ENCODE data around the gene CENPP. TPM values are rescaled to one million over a fixed set of nuclear protein-coding genes. Genes with fewer than 3 reads are reported as not detected.

Gene CENPP
- total RNA-seq, 2 donors from 2014 or later, result 1.7 to 2.4 TPM

DNA sequence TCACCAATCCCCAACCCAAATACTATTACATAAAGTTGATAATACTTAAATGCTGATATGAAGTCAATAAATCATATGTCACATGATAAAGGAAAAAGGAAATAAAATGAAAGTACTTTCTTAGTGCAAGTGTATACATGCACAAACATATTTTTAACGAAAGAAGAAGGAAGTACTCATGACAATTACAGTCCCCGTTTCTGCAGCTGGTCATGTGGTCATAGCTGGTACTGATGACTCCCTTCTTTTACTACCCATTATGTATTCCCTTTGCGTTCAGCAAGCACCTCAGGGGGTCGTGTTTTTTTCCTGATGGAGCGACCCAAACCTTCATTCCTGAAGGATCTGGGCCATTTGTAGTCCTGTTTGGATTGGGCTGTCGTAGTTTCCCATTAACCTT lies 27.3 kb downstream of the CENPP start:
- DNase-seq, result no peak
- intact Hi-C loops (cut with DNase I, micrococcal nuclease), result no loop called here
- no peak for ATAC-seq

DNA sequence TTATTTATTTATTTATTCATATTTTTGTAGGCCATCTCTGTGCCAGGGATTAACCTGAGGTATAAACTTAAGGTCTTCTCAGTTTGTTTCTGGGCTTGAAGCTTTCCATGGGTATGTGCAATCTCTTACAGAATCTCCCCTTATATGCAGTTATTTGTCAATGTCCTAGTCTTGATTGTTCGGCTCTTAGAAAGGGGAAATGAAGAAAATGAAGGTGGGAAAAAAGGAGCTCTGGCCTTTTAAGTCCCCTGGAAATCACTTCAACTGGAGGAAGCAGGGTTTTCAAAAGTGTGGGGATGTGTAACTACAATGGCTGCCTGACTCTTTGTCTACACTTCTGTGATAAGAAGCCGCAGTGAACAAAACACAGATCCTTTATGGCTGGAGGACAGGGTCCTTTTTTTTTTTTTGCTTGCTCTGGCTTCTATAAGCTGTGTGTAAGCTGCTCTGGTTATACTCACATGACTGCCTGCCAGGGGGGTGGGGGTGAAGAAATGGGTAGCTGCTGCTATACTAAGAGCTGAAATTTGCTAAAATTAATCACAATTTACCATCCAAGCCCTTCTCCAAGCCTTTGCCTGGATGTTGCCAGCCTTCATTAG lies 33.7 kb downstream of the CENPP start:
- DNase-seq, result no peak
- intact Hi-C loops (cut with DNase I, micrococcal nuclease), result no loop called here
- ATAC-seq, result no peak

DNA sequence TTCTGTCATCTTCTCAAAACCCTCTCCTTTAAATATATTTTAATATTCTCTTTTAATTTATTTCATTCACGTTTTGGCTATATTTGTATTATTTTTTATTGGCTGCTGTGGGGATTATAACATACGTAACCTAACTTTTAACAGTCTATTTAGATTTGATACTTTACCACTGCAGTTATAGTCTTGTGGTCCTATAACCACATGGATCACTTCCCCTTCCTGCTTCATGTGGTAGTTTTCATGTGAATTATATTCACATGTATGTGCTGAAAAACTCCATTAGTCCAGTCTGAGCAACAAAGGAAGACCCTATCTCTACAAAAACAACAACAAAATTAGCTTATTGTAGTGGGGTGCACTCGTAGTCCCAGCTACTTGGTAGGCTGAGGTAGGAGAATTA lies 34.3 kb downstream of the CENPP start:
- DNase-seq (no peak), ATAC-seq (no peak)
- intact Hi-C loops (cut with DNase I, micrococcal nuclease), result no loop called here

DNA sequence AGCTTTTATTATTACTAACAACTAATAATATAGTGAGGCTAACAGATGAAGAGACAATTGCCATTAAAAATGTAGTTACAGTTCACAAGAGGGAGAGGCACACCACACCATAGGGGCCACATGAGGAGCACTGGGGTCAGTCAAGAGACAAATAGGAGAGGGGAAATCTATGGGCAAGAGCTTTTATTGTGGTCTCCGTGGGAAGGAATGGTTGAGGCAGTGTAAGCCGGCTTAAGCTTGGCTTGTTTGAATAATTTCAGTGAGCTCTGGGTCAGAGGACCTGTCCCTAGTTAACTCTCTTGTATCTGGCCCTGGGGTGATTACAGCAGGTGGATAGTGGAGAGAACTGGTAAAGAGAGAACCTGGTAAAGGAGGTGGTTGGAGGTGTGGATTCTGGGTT lies 43.3 kb downstream of the CENPP start:
- intact Hi-C loops (cut with DNase I, micrococcal nuclease), result no loop called here
- DNase-seq (no peak), ATAC-seq (no peak)

DNA sequence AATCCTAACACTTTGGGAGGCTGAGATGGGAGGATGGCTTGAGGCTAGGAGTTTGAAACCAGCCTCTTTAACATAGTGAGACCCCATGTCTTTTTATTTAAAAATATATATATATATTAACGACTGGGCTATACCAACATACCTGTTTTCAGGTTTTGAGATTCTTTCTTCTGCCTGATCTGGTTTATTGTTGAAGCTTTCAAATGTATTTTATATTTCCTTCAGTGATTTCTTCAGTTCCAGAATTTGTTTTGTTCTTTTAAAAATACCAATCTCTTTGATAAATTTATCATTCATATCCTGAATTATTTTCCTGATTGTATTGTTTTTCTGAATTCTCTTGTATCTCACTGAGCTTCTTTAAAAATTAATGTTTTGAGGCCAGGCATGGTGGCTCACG lies 47.4 kb downstream of the CENPP start:
- ATAC-seq (no peak), DNase-seq (no peak)
- intact Hi-C loops (cut with DNase I, micrococcal nuclease), result no loop called here

DNA sequence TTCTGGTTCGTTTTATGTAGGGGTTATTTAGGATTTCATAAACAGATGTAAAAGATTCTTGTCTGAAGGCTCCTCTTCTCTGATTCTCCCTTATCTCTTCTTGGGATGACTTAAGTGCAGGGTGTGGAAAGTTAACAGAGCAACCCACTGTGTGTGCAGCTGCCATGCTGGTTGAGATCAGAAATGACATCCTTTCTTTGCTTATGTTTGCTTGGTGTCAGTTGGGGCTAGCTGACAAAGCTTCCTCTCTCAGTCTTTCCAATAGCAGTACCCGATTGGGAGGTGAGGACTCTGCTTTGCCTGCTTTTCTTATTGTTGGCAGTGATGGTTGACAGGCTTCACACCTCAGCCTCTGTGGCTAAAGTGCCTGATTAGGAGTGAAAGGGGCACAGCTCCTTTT lies 52.1 kb downstream of the CENPP start:
- DNase-seq (no peak), ATAC-seq (peak; percentile 63)

DNA sequence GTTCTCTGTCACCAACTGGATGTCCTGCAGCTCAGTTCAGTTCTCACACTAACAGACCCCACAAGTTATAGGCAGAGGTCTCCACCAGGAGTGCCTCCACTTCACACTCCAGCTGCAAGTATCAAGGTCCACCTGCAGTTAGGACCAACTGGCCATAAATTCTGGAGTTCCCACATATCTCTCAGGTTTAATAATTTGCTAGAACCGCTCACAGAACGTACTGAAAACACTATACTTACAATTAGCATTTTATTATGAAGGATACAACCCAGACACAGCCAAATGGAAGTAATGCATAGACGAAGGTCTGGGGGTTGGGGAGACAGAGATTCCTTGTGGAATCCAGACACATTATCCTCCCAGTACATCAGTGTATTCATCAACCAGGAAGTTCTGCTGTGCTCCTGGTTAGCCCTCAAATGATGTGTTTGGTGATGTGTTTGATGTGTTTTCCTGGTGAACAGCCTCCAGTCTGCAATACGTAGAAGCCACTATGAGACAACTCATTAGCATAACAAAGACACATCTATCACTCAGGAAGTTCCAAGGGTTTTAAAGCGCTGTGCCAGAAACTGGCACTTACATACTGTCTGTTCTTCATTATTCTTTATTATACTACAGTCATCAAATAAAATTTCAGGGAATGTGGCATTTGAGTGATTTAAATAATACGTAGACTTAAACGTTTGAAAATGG lies 53.3 kb downstream of the CENPP start:
- intact Hi-C loops (cut with DNase I, micrococcal nuclease), result no loop called here
- ATAC-seq (peak; percentile 85), DNase-seq (no peak)

More for the DNA sequence above, 52.1 kb downstream of the CENPP start:
- intact Hi-C loops (cut with DNase I, micrococcal nuclease), result no loop called here

DNA sequence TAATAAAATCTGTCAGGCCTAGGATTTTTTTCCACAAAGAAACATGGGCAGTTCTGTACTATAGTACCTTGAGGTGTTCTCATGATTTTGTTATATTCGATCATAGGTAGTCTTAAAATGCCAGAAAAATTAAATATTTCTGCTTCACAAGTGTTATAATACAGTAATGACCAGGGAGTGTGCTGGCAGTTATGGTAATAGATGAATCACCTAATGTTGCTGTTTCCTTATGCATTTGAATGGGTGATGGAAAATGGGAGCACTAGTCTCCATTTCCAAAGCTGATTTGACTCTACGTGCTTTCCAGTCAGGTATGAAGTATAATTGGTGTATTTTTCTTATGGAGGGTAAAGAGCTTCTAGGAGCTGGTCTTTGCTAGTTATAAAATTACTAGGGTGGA lies 54.9 kb downstream of the CENPP start:
- intact Hi-C loops (cut with DNase I, micrococcal nuclease), result no loop called here
- DNase-seq, result no peak
- ATAC-seq, result no peak

DNA sequence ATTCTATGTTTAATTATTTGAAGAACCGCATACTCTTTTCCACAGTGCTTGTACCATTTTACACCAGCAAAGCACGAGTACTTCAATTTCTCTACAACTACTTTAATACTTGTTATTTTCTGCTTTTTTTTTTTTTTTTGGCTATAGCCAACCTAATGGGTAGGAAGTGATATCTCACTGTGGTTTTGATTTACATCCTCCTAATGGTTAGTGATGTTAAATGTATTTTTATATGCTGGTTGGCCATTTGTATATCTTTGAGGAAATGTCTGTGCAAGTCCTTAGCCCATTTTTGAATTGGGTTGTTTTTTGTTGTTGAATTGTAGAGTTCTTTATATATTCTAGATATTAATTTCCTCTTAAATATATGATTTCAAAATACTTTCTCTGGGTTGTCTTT lies 56.0 kb downstream of the CENPP start:
- DNase-seq (no peak), ATAC-seq (no peak)
- intact Hi-C loops (cut with DNase I, micrococcal nuclease), result no loop called here

DNA sequence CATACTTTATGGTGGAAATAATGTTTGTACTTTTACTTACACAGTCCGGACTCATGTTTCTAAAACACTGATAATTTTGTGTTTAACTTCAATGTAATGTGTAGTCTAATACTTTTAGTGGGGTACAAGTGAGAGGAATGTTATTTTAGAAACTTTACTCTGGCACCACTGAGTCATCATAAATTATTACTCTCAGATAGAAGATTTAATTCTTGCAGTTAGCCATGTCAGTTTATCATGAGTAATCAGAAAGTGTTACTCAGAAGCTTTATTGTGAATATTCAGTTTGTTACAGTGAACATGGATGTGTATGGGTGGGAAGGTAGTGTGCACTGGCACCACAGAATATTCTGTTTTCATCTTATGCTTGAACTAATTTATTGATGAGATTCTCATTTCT lies 58.6 kb downstream of the CENPP start:
- intact Hi-C loops (cut with DNase I, micrococcal nuclease), result no loop called here
- DNase-seq, result no peak
- no peak for ATAC-seq

DNA sequence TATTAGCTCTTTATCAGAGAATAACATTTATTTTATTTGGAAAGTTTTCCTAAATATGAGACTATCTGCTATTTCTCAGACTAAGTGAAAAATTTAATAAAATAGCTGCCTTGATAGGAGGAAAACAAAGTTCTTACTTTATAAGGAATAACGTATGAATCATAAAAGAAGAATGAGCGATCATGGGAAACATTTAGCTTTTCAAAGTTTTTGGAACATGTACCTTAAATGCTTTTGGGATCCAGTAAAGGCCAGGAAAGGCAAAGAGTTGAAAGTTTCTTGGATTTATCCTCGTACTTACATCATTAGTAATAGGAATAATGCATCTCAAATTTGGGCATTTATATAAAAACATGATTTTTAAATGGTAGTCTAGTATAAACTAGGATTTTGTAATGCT lies 59.2 kb downstream of the CENPP start:
- intact Hi-C loops (cut with DNase I, micrococcal nuclease), result no loop called here
- ATAC-seq (no peak), DNase-seq (no peak)

DNA sequence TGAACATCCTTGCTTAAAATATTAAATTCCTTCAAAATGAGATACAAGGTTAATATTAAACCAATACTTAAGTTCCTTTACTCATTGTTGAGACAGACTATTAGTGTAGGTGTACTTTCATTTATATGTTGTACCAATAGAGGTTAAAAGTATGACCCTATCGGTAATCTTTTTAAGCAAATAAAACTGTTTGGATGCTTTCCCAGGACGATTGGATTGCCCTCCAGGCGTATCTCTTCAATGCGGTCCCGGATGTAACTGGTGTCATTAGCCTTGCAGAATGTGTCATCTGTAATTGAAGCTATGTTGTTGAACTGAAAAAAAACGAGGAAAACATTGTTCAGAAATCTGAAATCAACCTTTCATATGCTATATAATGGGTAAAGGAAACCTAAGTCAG lies 59.7 kb downstream of the CENPP start:
- intact Hi-C loops (cut with DNase I, micrococcal nuclease), result no loop called here
- DNase-seq (no peak), ATAC-seq (no peak)

DNA sequence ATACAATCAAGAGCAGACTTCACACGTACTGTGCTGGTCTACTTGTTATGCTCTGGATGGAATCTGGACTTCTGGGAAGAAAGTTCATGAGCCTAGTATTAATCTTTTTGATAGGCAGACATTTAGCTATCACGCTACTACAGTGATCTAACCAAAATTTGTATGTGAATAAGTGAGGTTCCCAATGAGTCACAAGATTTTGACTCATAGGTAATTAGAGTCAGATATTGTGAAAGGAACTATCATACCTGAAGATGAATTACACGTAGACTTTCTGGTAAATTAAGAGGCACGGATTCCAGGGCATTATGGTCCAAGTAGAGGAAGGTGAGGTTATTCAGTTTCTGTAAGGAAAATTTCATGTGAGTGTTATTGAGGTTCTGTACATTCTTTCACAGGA lies 60.2 kb downstream of the CENPP start:
- no peak for ATAC-seq
- DNase-seq, result no peak
- intact Hi-C loops (cut with DNase I, micrococcal nuclease), result no loop called here

DNA sequence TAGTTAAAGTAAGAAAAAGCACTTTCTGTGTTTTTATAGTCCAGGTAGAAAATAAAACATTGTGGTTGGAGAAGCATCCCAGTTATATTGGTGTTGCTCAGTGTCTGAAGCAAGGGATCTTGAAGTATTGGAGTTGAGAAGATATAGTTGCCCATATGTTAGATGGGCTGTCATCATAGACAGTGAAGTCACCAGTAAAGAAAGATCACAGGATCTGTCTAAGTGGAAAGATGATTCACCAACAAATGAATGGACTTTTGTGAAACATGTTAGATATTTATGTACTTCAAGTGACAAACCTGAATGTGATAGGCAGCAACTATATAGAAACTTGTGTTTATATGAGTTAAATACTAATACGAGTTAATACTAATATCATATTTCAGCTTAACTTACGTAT lies 66.9 kb downstream of the CENPP start:
- no peak for DNase-seq
- intact Hi-C loops (cut with DNase I, micrococcal nuclease), result no loop called here
- ATAC-seq, result no peak

DNA sequence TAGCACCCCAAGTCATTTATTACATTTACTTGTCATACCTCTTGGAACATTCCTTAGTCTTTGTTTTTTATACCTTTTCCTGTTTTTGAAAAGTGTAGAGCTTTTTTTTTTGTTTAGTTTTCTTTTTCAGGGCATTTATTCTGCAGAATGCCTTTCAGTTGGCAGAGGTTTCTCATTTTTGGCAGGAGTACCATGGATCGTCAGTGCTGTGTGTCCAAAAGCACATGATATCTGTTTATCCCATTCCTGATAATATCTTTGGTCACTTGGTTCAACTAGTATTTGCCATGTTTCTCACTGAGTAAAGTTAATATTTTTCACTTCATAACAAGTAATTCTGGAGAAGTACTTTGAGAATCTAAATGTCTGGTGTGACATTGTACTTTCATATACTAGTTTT lies 67.9 kb downstream of the CENPP start:
- no peak for ATAC-seq
- intact Hi-C loops (cut with DNase I, micrococcal nuclease), result no loop called here
- DNase-seq, result no peak

DNA sequence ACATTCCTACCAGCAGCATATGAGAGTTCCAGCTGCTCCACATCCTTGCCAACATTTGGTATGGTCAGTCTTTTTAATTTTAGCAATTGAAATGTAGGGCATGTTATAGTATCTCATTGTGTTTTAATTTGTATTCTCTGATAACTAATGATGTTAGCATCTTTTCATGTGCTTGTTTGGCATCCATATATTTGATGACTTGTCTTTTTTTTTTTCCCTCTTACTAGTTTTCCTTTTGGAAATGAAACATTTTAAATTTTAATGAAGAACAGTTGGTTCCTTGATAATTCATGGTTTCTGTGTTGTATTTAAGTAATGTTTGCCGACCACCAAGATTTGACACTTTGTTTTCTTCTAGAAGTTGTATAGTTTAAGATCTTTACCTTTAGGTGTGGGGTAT lies 69.9 kb downstream of the CENPP start:
- intact Hi-C loops (cut with DNase I, micrococcal nuclease), result no loop called here
- ATAC-seq (no peak), DNase-seq (no peak)

DNA sequence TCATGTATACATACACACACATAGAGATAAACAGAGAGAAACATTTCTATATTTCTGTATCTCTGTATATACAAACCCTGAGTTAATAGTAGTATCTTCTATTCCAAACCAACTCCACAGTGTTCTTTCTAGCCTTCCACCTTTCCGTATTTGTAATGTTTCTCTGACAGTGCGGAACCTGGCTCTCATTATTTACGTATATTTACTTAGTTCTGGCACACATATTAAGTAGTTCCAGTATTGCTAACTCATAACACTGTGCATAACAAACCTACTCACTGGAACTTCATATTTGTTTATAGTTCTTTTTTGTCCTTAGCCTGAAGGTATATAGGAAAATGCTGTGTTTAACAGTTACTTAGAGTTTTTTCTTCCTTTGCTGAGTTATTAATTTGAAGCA lies 72.1 kb downstream of the CENPP start:
- DNase-seq (no peak), ATAC-seq (no peak)
- intact Hi-C loops (cut with DNase I, micrococcal nuclease), result no loop called here

DNA sequence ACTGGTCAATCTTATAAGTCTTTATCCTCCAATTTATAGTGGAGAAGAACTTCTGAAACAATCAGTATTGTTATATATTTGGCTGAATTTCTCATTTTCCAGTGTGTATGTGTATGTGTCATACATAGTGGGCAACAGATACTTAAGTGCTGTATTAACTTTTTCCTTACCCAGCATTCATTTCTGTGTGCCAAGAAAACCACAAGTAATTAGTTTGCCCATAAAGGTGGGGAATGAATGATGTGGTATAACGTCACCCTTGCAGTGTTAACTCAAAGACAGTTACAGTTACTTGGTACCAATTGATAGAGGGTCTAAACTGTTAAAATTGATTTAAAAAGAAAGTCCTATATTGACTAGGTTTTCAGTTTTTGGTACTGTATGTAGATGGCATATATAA lies 76.6 kb downstream of the CENPP start:
- intact Hi-C loops (cut with DNase I, micrococcal nuclease), result no loop called here
- no peak for DNase-seq
- ATAC-seq, result no peak

DNA sequence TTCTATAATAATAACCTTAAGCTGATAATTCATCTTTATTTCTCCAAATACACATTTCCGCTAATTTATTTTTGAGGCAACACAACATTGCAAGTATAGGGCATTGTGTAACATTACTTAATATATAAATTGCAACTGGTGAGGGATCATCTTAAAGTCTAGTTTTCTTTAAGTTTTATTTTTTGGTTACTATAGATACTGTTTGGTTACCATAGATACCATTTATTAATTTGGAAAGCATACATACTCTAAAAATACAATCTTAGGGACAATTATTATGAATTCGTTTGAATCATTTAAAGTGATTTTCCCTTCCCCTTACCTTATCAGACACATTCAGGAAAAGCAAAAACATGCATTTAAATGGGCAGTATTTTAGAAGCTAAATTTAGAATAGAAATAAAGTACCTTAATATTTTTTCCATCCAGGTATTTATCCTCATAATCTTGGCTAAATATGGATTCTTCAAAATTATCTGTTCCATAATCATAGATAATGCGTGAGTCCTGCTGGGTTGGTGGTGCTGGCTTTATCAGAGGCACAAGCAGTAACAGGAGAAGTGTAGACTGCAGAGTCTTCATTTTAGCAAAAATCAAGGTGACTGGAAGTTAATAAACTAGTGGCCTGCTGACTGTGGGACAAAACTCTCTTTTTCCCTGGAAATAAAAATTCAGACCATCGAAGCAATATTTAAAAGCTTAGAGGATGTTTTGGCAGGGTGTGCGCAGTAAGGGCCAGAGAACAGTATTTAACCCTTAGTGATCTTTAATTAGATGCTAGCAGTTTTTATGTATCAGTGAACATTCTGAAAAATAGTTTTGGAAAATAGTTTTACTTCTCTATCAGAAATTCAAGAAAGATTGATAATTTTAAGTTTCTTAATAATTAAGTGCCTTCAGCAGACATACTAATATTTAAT lies 77.3 kb downstream of the CENPP start:
- no peak for DNase-seq
- ATAC-seq, result no peak

More for the DNA sequence above, 77.3 kb downstream of the CENPP start:
- intact Hi-C loops (cut with DNase I, micrococcal nuclease), result no loop called here

All from left colon (tissue), 2 donors.